HG03095 (cell line): Measurements from ENCODE around the gene TAOK2.
"Not testable (repeated sequence)": the region's sequence is repeated elsewhere in the genome, so short reads cannot be mapped to it uniquely, and the experiment has no call there.

Source experiments
- ATAC-seq: cut with Tn5 transposase; IDR thresholded peaks from one replicate; pipeline ENCODE4 v1.9.1; 2021; ENCODE audit warnings: moderate library complexity; ENCODE audit not compliant: unreplicated experiment

TAOK2 gene

GRCh38 chr16:30018731-30019158, 45.1 kb downstream of the TAOK2 start:
- no peak for ATAC-seq

GRCh38 chr16:30022887-30023286, 49.2 kb downstream of the TAOK2 start, which contains the start of gene C16orf92:
Gene C16orf92 (plus strand): TSS chr16:30023198. CDS start chr16:30023341, 143 bp downstream.
- ATAC-seq: no peak

GRCh38 chr16:30023586-30023985, 49.9 kb downstream of the TAOK2 start:
- no peak for ATAC-seq

GRCh38 chr16:30024451-30024850, 50.8 kb downstream of the TAOK2 start:
- no peak for ATAC-seq

GRCh38 chr16:30025156-30025555, 51.5 kb downstream of the TAOK2 start:
- no peak for ATAC-seq

GRCh38 chr16:30025574-30025973, 51.9 kb downstream of the TAOK2 start:
- no peak for ATAC-seq

- ATAC-seq: no peak
Observed at GRCh38 chr16:30026449-30026848, 52.8 kb downstream of the TAOK2 start.

GRCh38 chr16:30027588-30028437, 54.1 kb downstream of the TAOK2 start:
- no peak for ATAC-seq

GRCh38 chr16:30028438-30029076, 54.9 kb downstream of the TAOK2 start:
- ATAC-seq: no peak

GRCh38 chr16:30030011-30030685, 56.5 kb downstream of the TAOK2 start:
- no peak for ATAC-seq

GRCh38 chr16:30030841-30031413, 57.3 kb downstream of the TAOK2 start, which contains the start of gene TLCD3B:
Gene TLCD3B (minus strand): TSS chr16:30031271. CDS start chr16:30030527, 744 bp downstream.
- no peak for ATAC-seq

- ATAC-seq: no peak
Observed at GRCh38 chr16:30031477-30031918, 57.8 kb downstream of the TAOK2 start.

GRCh38 chr16:30032083-30032819, 58.6 kb downstream of the TAOK2 start:
- ATAC-seq: no peak

- ATAC-seq: no peak
Observed at GRCh38 chr16:30033270-30033669, 59.6 kb downstream of the TAOK2 start.

- ATAC-seq: no peak
Observed at GRCh38 chr16:30040221-30040620, 66.6 kb downstream of the TAOK2 start.

GRCh38 chr16:30040690-30041089, 67.0 kb downstream of the TAOK2 start:
- not testable (repeated sequence) for ATAC-seq

- ATAC-seq: no peak
Observed at GRCh38 chr16:30041841-30042240, 68.2 kb downstream of the TAOK2 start.
